HG03045 (cell line): ENCODE results near the gene TMEM14B.
A peak's percentile ranks its signal among the peaks of the same experiment; 100 is the strongest.
"Not testable (repeated sequence)": the region's sequence is repeated elsewhere in the genome, so short reads cannot be mapped to it uniquely, and the experiment has no call there.

ENCODE experiments used
- ATAC-seq: cut with Tn5 transposase; IDR thresholded peaks from one replicate; pipeline ENCODE4 v1.9.1; 2021; ENCODE audit warnings: mild to moderate bottlenecking, moderate library complexity; ENCODE audit not compliant: unreplicated experiment

Gene TMEM14B

DNA sequence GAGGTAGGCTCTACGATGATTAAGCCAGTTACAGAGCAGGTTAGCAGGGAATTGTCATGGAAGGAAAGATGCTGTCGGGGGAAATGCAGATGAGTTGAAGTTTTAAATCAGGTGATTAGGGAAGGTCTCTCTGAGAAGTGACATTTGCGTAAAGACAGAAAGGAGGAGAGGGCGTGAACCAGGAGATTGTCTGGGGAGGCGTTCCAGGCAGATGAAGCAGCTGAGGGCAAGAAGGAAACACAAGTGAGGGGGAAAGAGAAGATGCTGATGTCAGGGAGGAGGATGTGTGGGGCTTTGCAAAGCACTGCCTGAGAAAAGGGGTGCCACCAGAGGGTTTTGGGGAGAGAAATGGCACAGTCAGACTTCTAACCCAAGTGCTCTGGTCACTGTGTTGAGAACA, 2.5 kb upstream of the TMEM14B start:
- no peak for ATAC-seq

DNA sequence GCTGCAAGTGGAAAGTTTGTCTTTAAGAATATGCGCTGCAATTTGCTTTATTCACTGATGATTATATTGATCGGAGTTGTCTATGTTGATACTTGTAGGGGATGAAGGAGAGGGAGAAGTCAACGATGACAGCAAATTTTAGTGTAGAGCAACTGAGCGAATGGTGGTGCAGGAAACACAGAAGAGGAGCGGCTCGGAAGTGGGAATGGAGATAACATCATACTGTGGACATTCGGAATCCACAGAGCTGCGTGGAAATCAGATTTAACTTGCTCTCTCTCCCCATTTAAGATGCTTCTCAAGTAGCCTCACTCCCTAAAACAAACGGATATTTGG, 722 bp upstream of the TMEM14B start:
- ATAC-seq, result no peak

DNA sequence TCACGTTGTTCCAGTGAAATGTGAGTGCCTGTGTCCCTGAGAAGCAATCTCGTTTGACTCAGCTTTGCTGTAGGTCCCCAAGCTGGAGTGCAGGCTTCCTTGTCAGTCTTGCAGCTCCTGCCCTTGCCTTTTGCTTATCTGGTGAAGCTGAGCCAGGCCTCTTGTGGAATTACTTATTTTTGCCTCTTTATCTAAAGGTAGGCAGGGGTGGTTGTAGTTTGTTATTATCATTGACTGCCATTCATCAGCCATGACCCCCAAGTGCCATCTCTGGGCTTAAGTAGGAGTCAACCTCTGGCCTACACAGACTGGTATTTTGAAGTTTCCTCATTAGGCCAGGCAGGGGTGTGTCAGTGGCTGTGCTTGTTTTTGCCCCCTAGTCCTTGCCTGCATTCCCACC, 2.1 kb downstream of the TMEM14B start:
- no peak for ATAC-seq

DNA sequence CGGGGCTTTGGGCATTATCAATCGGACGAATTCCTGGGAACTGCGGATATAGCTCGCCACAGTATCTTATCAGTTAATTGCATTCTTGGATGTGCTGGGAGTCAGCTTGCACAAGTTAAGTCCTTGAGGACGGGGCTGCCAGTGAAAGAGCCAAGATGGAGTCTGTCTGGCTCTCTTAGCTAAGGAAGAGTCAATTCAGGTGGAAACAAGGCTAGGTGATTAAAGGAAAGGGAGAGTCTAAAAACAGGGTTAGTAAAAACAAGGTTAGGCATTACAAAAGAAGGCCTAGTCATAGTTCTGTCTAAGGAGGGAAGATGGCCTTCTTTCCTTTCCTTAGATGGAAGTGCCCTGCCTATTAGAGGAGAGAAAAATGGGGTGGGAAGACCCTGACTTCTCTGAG, 3.0 kb downstream of the TMEM14B start:
- ATAC-seq, result not testable (repeated sequence)

DNA sequence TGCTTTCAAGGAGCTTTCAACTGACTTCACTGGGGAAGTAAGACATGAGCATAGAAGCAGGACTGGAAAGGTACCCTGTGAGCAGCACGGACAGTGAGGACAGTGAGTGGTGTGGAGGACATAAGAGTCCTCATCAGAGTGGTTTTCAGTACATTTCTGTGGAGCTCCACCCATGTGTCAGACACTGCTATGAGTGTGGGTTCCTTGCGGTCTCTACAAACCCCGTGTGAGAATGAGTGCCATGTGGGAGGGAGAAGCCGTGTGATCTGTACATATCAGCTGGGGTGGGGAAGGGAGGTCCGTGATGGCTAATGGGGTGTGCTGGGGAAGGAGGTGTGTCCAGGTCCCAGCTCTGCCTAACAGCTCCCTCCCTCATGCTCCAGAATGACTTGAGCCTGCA, 4.2 kb downstream of the TMEM14B start:
- not testable (repeated sequence) for ATAC-seq

DNA sequence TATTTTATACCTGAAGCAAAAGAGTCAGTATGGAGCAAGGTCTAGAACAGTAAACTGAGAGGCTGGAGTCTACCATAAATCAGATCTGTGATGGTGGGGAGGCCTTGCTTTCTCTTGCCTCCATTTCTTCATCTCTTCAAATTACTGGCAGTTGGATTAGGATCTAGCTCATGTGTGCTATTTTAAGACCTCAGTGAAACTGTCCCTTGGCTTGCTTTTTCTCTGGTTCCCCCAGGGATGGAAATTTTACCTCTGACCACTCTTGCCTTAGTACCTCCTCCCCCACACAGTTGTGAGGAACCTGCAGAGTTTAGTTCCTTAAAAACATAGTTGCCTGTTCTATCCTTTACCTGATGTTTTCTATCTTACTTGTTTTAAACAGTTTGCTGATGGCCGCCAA, 8.5 kb downstream of the TMEM14B start:
- no peak for ATAC-seq

DNA sequence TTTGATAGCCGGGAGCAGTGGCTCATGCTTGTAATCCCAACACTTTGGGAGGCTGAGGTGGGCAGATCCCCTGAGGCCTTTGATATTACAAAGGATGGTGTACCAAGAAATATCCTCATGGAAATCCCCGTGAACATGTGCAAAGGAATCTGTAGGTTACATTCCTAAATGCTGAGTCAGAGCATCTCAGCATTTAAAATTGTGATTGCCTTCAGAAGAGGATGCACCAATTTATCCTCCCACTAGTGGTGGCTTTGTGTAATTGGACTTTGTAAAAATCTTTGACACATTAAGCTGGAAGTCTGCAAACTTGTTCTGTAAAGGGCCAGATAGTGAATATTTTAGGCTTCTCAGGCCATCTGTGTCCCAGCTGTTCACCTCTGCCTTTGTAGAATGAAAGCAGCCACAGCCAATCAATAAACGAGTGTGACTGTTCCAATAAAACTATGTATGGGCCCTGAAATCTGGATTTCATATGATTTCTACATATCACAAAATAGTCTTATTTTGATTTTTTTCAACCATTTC, 11.8 kb downstream of the TMEM14B start:
- ATAC-seq, result no peak

DNA sequence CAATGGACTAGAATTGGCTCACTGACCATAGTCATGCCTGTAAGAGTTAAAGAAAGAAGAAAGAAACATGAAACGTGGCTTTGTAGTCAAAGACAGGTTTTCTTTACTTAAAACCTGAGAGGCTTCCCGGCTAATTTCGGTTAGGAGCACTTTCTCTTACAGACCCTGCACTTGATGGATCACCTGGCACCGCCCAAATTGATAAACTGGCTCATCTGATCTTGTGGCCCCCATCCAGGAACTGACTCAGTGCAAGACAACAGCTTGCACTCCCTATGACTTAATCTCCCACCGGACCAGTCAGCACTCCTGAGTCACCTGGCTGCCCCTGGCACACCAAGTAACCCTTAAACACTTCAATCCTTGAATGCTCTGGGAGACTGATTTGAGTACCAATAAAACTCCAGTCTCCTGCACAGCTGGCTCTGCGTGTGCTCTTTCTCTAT, 12.3 kb downstream of the TMEM14B start:
- ATAC-seq, result no peak

DNA sequence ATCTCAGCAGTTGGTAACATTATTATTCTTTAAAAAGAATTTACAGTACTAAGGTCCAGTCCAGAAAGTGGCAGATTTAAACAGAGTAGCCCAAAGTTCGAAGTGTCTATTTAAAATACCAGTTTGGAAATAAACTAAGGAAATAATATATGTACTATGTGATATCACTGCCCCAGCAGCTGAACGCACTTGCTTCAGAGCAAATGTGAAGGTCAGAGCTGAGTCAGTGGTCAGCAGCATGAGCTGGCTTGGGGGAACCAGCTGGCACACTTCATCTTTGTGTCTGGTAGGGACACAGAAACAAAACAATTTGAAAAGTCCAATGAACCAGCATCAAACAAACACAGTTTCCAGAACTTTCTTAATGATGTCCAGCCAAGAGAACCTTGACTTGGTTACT, 15.4 kb downstream of the TMEM14B start:
- no peak for ATAC-seq

DNA sequence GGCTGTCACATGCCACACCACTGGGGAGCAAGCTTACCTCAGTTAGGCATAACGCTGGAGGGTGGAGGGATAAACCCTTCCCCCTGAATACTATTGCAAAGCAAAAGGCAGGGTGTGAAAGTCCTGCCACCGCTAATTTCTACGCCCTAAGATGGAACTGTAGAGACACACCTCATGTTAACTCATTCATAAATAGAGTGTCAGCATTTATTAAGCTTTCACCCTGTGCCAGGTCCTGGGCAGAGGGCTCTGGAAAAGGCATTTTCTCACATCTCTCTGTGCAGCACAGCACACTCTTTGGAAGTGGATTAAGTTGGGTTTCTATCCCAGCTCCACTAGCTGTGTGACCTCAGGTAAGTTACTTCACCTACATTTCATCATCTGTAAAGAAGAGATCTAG, 21.8 kb downstream of the TMEM14B start:
- ATAC-seq, result no peak

DNA sequence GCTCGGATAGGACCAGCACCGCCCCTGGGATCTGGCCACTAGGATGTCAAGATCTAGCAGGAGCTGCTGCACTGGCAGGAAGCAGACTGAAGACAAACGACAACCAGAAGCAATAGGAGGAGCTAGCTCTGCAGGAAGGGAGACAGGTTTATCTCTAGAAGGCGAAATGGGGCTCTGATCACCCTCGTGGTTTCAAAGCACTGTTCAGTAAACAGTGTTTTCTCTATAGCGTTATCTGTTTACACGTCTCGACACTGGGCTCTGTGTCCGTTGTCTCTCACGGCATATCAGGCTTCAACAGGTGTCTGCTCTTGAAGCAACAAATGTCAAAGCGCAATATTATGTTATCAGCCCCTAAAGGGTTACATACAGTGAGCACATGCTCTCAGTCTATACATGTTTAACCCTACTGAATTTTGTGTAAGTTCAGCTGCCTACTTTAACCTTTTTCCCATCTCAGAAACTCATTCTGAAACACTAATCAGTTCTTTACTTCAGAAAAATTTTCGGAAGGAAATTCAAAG, 23.8 kb downstream of the TMEM14B start:
- no peak for ATAC-seq

DNA sequence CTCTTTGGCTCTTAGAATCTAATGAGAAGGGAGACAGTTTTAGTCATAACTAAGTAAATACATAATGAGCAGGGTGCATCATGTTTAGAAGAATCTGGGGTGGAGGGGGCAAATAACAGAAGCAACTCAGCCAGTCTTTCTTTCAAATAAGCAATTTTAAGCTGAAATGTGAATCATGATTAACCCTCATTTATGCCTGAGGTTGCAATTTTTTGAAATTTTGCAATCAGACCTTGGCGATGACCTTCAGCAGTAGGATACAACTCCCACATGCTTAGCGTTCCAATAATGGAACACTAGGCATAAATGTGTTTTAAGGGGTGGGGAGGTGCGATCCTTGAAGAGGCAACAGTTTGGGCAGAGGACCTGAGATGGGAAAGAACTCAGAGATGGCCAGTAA, 30.6 kb downstream of the TMEM14B start:
- no peak for ATAC-seq

DNA sequence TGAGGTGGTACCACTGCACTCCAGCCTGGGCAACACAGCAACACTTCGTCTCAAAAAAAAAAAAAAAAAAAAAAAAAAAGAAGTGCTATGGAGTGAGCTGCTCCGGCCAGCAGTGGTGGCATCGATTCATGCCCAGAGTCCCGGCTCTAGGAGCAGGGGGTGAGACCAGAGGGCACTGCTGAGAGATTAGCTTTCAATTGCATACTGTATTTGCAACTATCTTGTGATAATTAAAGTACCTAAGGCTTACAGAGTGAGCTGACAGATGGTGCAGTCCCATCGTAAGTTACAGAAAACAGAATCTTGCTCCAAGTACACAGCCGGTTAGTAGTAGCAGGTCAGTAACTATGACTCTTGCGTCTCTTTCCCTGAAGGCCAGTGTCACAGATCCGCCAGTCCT, 31.5 kb downstream of the TMEM14B start:
- no peak for ATAC-seq

DNA sequence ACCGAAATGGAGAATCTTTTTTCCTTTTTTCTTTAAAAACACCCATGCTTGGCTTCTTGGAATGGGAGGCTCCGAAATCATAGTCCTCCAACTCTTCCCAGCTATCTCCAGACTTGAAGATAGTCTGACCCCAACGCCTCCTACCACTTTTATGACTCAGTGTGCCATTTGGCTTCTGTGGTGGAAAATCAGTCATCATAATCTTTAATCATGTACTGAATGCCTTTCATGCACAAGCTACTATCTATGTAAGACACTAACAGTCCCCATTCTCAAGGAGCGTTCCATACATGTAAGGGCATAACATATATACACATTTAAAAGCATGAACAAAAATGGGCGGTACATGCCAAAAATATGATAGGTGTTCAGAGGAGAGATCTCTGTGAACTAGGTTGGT, 44.1 kb downstream of the TMEM14B start:
- ATAC-seq, result no peak

DNA sequence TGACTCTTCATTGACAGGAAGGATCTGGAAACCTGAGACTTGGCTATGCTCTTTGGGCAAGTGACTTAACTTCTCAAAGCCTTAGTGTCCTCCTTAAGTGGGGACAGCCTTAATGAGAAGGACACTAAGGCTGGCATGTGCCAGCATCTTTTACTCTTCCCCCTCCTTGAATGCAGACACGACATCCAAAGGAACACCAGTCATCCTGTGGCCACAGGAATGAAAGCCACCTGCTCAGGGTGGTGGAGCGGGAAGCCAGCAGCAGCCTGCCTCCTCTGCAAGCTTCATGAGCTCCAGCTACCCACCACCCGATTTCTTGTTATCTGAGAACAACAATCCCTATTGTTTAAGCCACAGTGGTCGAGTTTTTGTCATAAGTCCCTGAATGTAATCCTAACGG, 44.5 kb downstream of the TMEM14B start:
- no peak for ATAC-seq

DNA sequence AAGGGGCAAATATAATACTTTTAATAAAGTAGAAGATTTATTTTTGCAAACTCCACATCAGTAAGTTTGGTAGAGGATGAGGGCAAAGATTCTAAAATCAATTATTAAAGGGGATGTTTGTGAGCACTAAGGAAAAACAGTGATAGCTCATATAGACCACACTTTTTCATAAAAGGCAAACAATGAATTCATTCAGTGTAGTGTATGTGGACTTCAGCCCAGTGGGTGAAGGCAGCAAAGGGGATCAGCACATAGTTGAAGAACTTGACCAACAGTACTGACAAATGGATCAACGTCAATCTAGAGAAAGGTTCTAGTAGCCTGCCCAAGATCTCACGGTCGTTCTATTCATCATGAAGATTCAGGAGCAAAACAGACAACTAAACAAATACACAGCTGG, 45.4 kb downstream of the TMEM14B start:
- ATAC-seq, result no peak

DNA sequence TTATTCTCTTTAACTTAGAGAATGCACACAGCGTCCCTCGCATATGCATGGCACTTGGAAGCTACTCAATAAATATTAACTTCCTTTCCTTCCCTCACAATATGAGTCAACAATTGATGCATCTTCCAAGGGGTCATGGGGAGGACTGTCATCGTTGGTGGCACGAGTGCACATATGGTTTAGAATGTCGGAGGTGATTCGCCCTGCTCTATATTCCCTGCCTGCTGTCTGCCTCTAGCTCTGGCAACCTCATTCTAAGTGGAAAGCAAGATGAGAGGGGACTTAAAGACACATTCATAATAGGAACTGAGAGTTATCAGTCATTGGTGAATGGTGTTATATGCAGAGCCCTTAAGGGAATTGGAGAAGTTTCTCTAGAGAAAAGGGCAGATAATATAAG, 46.1 kb downstream of the TMEM14B start:
- no peak for ATAC-seq

DNA sequence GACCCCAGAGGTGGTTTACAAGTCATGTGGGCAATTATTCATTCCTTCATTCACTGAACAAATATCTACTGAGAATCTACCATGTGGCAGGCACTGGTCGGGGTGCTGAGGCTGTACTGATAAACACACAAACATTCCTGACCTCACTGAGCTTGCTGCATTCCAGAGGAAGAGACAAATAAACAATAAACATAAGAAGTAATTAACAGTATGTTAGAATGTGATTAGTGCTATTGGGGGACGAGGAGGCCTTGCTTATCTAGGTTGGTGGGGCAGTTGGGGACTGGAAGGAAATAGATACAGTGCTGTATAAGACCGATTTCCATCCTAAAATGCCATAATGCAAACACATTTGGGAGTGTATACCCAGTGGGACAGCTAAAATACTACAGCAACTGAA, 46.6 kb downstream of the TMEM14B start:
- no peak for ATAC-seq

DNA sequence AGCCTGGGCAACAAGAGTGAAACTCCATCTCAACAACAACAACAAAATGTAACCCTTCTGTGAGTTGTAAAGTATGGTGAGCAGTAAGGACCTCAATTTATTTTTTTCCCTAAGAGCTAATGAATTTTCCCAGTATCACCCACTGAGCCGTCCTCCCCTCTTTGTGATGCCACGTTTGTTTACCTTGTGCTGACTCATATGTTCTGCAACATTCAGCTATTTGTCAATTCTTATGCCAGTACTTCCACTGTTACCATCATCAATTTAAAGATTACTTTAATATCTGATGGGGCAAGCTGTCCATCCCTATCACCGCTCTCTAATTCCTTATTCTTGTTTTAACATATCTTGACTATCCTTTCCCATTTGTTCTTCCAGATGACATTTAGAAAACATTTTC, 53.2 kb downstream of the TMEM14B start:
- no peak for ATAC-seq

DNA sequence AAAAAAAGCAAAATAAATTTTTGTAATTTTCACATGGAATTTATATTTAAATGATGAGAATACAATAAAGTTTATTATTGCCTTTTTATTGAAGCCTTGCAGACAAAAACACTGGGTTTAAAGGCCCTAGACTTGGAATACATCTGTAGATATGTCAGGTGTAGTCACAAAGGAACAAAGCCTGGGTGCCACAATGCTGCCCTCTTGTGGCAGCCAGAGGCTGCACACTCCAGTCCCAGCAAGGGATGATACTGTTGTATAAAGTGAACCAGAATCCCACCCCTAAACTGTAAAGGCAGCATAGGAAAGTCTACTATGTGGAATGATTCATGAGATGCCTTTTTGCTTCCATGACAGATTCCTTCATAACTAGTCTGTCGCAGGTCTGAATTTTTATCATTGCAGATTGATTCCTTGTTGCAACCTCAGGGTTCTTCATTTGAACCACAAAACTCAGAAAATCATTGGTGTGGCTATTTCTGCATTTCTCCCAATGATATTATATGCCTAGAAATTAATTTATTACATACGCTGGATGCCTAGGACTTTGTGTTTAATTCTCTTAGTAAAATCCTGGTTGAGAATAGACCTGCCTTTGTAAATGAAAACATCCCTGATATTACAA, 53.7 kb downstream of the TMEM14B start:
- ATAC-seq, result peak; percentile 86
